NT2/D1 (cell line): Measurements from ENCODE around the gene MROH2A.
A peak's percentile ranks its signal among the peaks of the same experiment; 100 is the strongest.

ENCODE experiments used
- DNase-seq: peaks from one replicate; pipeline ENCODE4 v3.0.0-alpha.2; 2011; ENCODE audit warnings: low read depth, low spot score
- H3K27me3 ChIP-seq: 2 replicates; pipeline ENCODE4 v1.6.0; 2011; ENCODE audit warnings: mild to moderate bottlenecking; ENCODE audit not compliant: insufficient read length, insufficient read depth
- H3K36me3 ChIP-seq: 2 replicates; pipeline ENCODE4 v1.6.1; 2011; ENCODE audit warnings: mild to moderate bottlenecking, low read length, mixed read lengths; ENCODE audit not compliant: insufficient read depth, insufficient read length
- H3K4me1 ChIP-seq: 2 replicates; pipeline ENCODE4 v1.5.1; 2011; ENCODE audit not compliant: insufficient read depth, insufficient read length
- H3K4me3 ChIP-seq: 2 replicates; pipeline ENCODE4 v1.5.1; 2011; ENCODE audit warnings: low read depth; ENCODE audit not compliant: insufficient read length
- H3K9ac ChIP-seq: 2 replicates; pipeline ENCODE4 v1.6.0; 2011; ENCODE audit warnings: low read depth; ENCODE audit not compliant: insufficient read length
- H3K9me3 ChIP-seq: 2 replicates; pipeline ENCODE4 v1.5.1; 2011; ENCODE audit warnings: mild to moderate bottlenecking, low read length; ENCODE audit not compliant: insufficient read depth
- SUZ12 ChIP-seq: IDR thresholded peaks from 2 replicates; pipeline ENCODE4 v1.6.1; 2011; ENCODE audit not compliant: insufficient read length, insufficient read depth; ENCODE audit errors: extremely low read depth
- YY1 ChIP-seq: IDR thresholded peaks from 2 replicates; pipeline ENCODE4 v1.6.1; 2011; ENCODE audit not compliant: insufficient read length, insufficient read depth
- ZNF274 ChIP-seq: IDR thresholded peaks from 2 replicates; pipeline ENCODE4 v1.6.1; 2011; ENCODE audit warnings: mild to moderate bottlenecking, low read depth, low read length

The MROH2A gene

DNA sequence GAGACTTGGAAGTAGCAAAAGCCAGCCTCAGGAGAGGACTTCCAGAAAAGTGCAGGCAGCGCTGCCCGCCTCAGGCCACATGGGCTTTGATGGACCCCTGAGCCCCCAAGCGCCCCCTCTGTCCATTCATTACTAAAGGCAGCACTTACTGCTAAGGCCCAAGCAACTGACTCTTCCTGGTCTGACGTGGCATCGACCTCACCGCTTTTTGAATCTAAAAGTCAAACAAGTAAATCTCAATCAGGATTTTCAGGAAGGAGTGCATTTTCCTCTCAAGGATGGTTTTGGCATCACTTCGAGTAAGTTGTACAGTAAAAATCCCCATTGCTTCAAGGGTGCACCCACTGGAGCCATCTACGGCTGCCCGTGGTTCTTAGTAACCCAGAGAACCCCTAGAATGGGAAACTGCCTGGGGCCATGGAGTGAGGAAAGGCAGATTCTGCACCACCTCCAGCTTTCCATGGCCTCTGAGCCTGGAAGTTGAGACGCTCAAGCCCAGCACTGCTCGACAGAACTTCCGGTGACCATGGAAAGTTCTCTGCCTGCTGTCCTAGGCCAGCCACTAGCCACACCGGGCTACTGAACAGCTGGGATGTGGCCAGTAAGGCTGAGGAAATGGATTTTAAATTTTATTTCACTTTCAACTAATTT, 69.2 kb downstream of the MROH2A start:
- Histone ChIP-seq H3K9ac (no peak overlapping the region), H3K36me3 (peaks cover 98% of the 10 kb centered on the region), H3K9me3 (no peaks in the 10 kb centered on the region), H3K27me3 (no peaks in the 10 kb centered on the region), H3K4me3 (no peak overlapping the region), H3K4me1 (peaks cover 3% of the 10 kb centered on the region)
- no peak for TF ChIP-seq ZNF274
- TF ChIP-seq YY1 = no peak
- no peak for TF ChIP-seq SUZ12
- DNase-seq = no peak

DNA sequence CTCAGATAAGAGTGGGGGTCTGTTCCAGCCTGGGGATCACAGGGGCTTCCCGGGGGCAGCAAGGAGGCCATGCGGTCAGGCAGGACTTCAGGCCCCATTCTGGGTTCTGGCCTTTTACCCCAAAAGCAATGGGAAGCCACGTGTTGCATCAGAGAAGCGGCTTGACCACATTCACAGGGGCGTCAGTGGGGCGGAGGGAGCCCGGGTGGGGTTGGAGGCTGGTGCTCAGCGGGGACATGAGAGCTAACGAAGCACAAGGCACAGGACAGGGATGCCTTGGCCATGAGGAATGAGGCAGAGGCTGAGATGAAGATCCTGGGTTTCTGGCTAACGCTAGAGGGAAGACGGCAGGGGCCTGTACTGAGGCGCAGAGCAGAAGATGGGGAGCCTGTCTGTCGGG, 70.1 kb downstream of the MROH2A start:
- Histone ChIP-seq H3K27me3 (no peaks in the 10 kb centered on the region), H3K9ac (peak overlapping the region; percentile 16), H3K4me1 (peaks cover 3% of the 10 kb centered on the region), H3K4me3 (no peak overlapping the region), H3K9me3 (no peaks in the 10 kb centered on the region), H3K36me3 (peaks cover 99% of the 10 kb centered on the region)
- no peak for DNase-seq
- no peak for TF ChIP-seq YY1
- no peak for TF ChIP-seq ZNF274
- TF ChIP-seq SUZ12 = no peak

DNA sequence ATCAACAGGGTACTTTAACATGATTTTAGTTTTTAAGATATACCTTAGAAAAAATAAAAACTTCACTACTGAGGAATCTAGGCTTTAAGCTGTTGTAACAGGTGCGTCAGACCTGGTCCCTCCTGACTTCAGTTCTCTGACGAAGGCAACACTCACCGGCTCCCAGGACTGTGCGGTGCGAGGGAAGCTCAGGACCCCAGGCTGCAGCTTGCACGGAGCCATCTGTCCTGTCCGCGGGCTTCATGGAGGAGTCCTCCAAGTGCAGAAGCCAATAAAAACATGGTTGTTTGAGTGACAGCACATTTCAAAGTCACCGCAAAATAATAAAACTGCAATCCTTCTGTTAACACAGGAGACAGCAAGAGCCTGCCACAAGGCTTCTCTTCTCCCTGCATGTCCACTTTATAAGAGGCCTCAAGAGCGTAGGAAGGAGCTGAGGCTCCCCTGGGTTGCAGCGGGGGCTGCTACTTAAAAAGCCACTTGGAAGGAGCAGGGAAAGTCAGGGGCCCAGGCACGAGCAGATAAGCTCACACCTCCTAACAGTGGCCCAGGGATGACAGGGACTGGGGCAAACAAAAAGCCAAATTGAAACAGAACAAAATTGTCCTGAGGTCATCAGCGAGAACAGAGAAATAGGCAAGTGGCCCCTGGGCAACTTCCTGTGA, 71.6 kb downstream of the MROH2A start:
- Histone ChIP-seq H3K36me3 (peaks cover 88% of the 10 kb centered on the region), H3K4me1 (peaks cover 3% of the 10 kb centered on the region), H3K9ac (peak overlapping the region; percentile 26)

DNA sequence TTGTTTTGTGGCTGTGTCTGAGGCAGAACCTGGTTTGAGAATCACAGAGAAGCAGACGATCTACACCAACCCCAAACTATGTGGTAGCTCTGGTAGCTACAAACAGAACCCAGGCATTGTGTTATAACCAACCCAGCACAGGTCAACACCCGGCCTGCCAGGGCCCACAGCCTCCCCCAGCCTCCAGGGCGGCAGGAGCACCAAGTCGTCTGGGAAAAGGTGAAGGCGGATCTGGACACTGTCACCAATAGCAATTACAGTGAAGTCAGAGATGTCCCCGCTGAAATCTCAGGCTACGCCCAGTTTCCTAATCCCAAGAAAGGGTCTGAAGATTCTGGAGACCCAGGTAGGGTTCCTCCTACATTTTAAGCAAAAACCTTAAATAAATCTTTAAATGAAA, 72.6 kb downstream of the MROH2A start:
- DNase-seq = no peak
- no peak for TF ChIP-seq ZNF274
- TF ChIP-seq YY1 = no peak
- TF ChIP-seq SUZ12 = no peak
- no peaks in the 10 kb centered on the region for H3K27me3 ChIP-seq
- H3K36me3 ChIP-seq = peaks cover 79% of the 10 kb centered on the region
- peaks cover 3% of the 10 kb centered on the region for H3K4me1 ChIP-seq
- no peak overlapping the region for H3K9ac ChIP-seq
- no peaks in the 10 kb centered on the region for H3K9me3 ChIP-seq
- H3K4me3 ChIP-seq = no peak overlapping the region

More for the DNA sequence above, 71.6 kb downstream of the MROH2A start:
- Histone ChIP-seq H3K4me3 (no peak overlapping the region), H3K9me3 (no peaks in the 10 kb centered on the region), H3K27me3 (no peaks in the 10 kb centered on the region)
- TF ChIP-seq ZNF274 (no peak), YY1 (no peak), SUZ12 (no peak)
- no peak for DNase-seq

DNA sequence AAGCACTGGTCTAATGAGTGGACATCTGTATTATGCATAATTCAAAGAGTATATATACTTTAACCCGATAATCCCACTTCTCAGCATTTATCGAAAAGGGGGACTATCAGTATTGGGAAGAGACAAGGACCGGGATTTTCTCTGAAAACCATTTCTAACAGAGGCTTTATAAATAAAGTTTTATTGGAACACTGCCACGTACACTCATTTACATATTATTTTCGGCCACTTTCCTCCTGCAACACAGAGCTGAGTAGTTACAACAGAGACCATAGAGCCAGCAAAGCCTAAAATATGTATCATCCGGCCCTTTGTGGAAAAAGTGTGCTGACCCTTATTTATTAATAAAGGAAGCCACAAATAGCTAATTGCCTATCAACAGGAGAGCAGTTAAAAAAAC, 73.0 kb downstream of the MROH2A start:
- Histone ChIP-seq H3K4me3 (no peak overlapping the region), H3K36me3 (peaks cover 76% of the 10 kb centered on the region), H3K9ac (no peak overlapping the region), H3K27me3 (no peaks in the 10 kb centered on the region), H3K4me1 (peaks cover 3% of the 10 kb centered on the region), H3K9me3 (no peaks in the 10 kb centered on the region)
- TF ChIP-seq SUZ12 = no peak
- TF ChIP-seq ZNF274 = no peak
- no peak for TF ChIP-seq YY1
- DNase-seq = no peak

DNA sequence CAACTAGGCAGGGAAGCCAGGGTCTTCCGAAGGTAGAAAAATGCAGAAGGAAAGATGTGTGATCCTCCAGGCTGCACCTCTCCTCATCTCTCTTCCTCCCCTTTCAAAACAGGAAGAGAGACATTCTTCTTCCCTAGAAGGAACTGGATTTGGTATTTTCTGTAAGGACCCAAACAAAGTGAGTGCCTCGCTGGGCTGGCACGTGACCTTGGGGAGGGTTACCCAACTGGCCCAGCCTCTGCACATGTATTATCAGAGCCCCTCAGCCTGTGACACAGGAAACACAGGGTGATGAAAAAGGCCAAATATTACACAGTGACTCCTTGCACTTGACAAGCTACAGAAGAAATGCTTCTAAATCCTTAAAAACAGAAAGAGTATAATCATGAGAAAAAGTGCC, 73.9 kb downstream of the MROH2A start:
- H3K4me3 ChIP-seq = no peak overlapping the region
- no peaks in the 10 kb centered on the region for H3K27me3 ChIP-seq
- no peak overlapping the region for H3K9ac ChIP-seq
- no peak for DNase-seq
- no peak for TF ChIP-seq ZNF274
- no peak for TF ChIP-seq SUZ12
- no peak for TF ChIP-seq YY1
- H3K36me3 ChIP-seq = peaks cover 67% of the 10 kb centered on the region
- peaks cover 3% of the 10 kb centered on the region for H3K4me1 ChIP-seq
- no peaks in the 10 kb centered on the region for H3K9me3 ChIP-seq

DNA sequence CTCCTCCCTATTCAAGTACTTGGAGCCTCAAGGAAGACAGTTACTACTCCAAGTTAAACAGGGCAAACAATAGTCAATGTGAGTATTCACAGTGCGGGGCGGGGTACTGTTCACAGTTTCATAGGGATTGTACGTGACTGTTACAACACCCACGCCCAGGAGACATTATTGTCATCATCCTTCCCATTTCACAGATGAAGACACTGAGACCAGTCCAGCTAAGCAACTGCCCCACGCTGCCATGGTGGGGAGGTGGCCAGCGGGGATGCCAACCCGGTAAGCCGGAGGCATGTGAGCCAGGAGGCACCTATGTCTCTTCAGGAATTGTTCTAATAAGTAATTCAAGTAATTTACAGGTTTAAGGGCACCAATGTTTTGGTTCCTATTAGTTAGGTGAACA, 75.2 kb downstream of the MROH2A start:
- no peak for DNase-seq
- Histone ChIP-seq H3K27me3 (no peaks in the 10 kb centered on the region), H3K9ac (peak overlapping the region; percentile 96), H3K4me1 (no peaks in the 10 kb centered on the region), H3K36me3 (peaks cover 54% of the 10 kb centered on the region), H3K9me3 (no peaks in the 10 kb centered on the region), H3K4me3 (peak overlapping the region; percentile 93)
- TF ChIP-seq YY1 (no peak), ZNF274 (no peak), SUZ12 (no peak)
